Activated naive CD4-positive, alpha-beta T cell treated with anti-CD3 and anti-CD28 coated beads, Interleukin-2, amount 50 U/mL, for 16 hours (primary cell): ENCODE data around the gene RPN2.

Experiments used
- DNase-seq: peaks from one replicate; pipeline ENCODE4 v3.0.0-alpha.2; 2020

RPN2 gene

DNA sequence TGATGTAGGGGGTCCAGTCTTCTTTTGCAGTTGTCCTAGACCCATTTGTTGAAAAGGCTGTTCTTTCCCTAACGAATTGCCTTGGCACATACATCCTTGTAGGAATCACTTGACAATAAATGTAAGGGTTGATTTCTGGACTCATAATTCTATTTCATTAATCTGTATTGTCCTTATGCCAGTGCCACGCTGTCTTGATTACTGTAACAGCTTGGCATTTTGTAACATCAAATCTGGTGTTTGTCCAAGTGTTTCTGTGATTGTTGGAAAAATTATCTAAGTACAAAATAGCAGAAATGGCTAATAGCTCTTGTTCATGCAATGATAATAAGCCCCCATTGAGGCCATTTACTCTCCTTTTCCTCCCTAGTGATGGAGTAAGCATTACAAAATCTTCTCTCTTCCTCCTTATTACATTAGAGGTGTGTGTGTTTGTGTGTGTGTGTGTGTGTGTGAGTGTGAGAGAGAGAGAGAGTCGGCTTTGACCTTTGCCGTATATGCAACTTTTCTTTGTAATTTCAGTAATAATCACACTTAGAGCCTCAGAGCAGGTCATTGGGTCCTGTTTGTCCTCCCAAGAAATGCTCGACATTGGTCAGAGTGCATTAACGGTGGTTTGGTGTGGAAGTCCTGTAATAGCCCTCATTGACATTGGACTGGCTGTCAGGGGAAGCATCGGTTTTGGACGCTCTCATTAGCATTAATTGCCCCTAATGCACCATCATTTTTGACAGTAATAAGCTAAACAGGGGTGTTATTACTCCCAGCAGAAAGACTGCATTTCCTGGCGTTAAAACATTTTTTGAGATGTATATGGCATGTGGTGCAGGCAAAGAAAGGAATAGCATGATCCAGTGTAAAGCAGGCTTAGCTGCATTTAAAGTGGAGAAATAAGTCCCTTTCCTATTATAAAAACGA is 40.9 kb downstream of the RPN2 start:
- no peak for DNase-seq

DNA sequence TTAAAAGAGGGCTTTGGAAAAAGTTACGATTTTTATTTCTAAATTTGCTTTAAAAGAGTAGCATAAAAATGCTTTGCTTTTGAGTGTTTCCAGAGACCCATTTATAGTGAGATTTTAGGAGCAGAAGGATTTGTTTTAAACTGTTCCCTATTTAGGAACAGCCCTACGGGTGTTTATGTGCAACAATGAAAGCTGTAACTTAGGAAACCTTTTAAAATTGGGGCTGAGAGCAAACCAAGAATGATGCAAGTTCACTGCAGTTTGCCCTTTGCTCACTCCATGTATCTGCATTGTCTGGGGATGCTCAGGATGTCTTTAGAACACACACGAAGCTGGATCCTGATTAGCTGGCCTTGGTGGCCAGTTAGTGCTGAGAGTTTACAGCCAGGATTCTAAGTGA is 41.6 kb downstream of the RPN2 start:
- no peak for DNase-seq

DNA sequence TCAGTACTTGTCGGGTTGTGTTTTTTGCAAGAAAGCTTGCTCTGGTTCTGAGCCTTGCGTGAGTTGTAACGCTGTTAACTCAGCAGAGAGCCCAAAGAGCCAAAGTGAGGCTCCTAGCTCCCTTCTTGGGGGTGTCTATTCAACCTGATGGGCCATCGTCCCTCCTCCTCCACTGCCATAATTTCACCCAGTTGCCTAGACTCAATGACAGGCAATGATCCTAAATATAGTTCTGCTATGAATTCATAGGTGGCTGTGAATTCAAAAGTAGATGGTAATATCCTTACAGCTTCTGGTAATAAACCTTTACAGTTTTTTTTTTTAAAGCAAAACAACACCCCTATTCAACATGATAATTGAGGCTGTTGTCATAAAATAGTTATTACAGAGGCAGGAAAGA is 43.0 kb downstream of the RPN2 start:
- DNase-seq: no peak

GRCh38 chr20:37223053-37223452 is 43.9 kb downstream of the RPN2 start:
- no peak for DNase-seq

- DNase-seq: no peak
Measured at GRCh38 chr20:37225146-37225545, 46.0 kb downstream of the RPN2 start.

GRCh38 chr20:37226889-37227288 is 47.8 kb downstream of the RPN2 start:
- DNase-seq: no peak

- no peak for DNase-seq
Measured at GRCh38 chr20:37228082-37228481, 49.0 kb downstream of the RPN2 start.

GRCh38 chr20:37228656-37229055 is 49.5 kb downstream of the RPN2 start:
- DNase-seq: no peak

- no peak for DNase-seq
Measured at GRCh38 chr20:37229357-37229756, 50.2 kb downstream of the RPN2 start.

GRCh38 chr20:37230200-37230599 is 51.1 kb downstream of the RPN2 start:
- no peak for DNase-seq

DNA sequence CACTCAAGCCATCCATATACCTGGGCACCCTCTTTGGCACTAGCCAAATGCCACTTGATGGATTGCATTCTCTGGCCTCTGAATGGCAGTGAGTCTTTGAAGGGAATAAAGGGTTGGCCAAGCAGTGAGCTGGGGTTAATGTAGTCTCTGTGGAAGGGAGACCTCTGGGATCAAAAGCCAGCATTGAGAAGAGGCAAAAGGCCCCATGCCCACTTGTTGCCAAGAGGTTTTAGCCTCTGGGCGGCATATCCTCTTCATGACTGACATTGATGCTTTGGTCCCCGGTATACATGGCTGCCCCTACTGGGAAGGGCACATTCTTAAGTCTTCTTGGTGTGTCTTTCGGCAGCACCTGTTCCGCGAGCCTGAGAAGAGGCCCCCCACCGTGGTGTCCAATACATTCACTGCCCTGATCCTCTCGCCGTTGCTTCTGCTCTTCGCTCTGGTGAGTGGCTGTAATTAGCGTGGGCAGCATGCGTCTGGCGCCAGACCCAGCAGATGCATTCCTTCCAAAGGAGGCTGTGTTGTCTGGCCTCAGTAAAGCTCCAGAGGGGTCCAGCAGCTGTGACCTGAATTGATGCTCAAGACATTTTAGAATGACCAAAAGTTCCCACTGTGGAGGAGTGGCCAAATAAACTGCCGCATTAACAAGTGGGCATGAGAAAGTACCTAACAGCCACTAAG is 53.0 kb downstream of the RPN2 start:
- DNase-seq: no peak

- DNase-seq: no peak
Measured at GRCh38 chr20:37233548-37234253, 54.6 kb downstream of the RPN2 start.

DNA sequence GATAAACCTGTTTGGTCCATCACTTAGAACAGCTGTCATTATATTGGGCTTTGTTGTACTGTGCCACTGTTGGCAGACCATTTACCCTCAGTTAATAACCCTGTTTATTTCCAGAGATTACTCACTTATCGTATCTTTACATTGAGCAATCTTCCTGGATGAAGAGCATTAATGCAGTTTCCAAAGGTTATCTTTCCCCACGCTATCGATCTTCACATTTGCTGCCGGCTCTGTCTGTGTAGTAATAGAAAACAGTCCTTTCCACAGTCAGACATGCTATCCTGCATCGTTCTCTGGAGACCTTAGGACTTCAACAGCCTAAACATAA is 55.1 kb downstream of the RPN2 start:
- DNase-seq: no peak

- DNase-seq: no peak
Measured at GRCh38 chr20:37235065-37235464, 55.9 kb downstream of the RPN2 start.

DNA sequence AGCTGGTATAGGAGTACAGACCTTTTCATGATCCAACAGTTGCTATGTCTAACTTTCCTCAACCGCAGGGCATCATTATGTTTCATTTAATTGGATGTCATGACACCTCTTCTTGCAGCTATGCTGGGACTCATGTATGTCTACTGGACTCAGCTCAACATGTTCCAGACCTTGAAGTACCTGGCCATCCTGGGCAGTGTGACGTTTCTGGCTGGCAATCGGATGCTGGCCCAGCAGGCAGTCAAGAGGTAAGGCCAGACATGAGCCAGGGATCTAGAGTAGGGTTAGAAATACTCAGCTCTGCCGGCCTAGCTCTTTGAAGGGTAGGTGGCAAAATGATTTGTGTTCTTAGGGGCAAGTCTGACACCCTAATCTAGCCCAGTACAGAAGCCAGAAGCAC is 57.3 kb downstream of the RPN2 start:
- DNase-seq: no peak

DNA sequence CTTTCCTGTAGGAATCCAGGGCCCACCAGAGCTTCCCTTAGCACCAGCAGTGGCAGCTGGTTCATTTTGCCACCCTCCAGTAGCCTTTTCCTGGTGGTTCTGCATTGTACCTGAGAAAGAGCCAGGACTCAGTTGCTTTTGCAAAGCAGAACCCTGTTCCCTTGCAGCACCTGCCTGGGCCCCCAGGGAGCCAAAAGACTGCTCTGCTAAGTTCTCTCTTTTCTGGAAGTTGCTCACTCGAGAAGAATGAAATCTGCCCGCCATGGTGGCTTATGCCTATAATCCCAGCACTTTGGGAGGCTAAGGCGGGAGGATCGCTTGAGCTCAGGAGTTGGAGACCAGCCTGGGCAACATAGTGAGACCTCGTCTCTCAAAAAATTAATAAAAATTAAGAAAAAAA is 58.5 kb downstream of the RPN2 start:
- DNase-seq: no peak

GRCh38 chr20:37238426-37238825 is 59.3 kb downstream of the RPN2 start:
- no peak for DNase-seq

GRCh38 chr20:37238935-37239451 is 59.9 kb downstream of the RPN2 start:
- DNase-seq: no peak

GRCh38 chr20:37240337-37241067 is 61.4 kb downstream of the RPN2 start:
- DNase-seq: no peak

DNA sequence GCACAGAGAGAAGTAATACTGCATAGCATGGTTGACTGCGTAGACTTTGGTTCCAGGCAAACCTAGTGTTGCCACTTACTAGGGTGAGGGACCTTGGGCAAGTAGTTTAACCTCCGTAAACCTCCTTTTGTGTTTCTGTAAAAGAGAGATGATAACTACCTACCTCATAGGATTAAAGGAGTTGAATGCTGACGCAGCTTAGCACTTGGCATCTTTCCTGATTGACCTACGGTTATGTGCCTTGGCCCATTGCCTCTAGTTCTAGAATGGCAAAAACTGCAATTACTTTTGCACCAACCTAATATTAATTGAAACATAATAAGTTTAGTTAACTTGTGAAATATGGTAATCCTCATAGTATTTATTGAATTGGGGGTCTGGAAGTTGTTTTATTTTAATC is 63.4 kb downstream of the RPN2 start:
- DNase-seq: no peak

GRCh38 chr20:37243076-37243936 is 64.2 kb downstream of the RPN2 start:
- no peak for DNase-seq
